ENCODE measurements around the gene REPS1.
"Not testable (repeated sequence)": the region's sequence is repeated elsewhere in the genome, so short reads cannot be mapped to it uniquely, and the experiment has no call there.

Gene REPS1

GRCh38 chr6:138999949-139000725 is 12.1 kb upstream of the REPS1 start:
- peak; percentile 40 for DNase-seq (ENCODE audit: low read depth)

- DNase-seq (ENCODE audit: low read depth), result no peak
Observed at GRCh38 chr6:138997136-138997535, 9.1 kb upstream of the REPS1 start.

- no peak for DNase-seq (ENCODE audit: low read depth)
Observed at GRCh38 chr6:138996524-138996923, 8.5 kb upstream of the REPS1 start.

GRCh38 chr6:138993410-138993809 is 5.4 kb upstream of the REPS1 start:
- DNase-seq (ENCODE audit: low read depth), result not testable (repeated sequence)

GRCh38 chr6:138992965-138993364 is 4.9 kb upstream of the REPS1 start:
- DNase-seq (ENCODE audit: low read depth), result not testable (repeated sequence)

- peak; percentile 51 for DNase-seq (ENCODE audit: low read depth)
Observed at GRCh38 chr6:138991206-138991605, 3.2 kb upstream of the REPS1 start.

GRCh38 chr6:138989098-138989983 is 1.3 kb upstream of the REPS1 start:
- DNase-seq (ENCODE audit: low read depth), result no peak

GRCh38 chr6:138988469-138988834 is 399 bp upstream of the REPS1 start:
- DNase-seq (ENCODE audit: low read depth), result no peak

GRCh38 chr6:138987080-138987642 is 892 bp downstream of the REPS1 start:
- no peak for DNase-seq (ENCODE audit: low read depth)

- DNase-seq (ENCODE audit: low read depth), result peak; percentile 65
Observed at GRCh38 chr6:138986578-138986977, 1.5 kb downstream of the REPS1 start.

GRCh38 chr6:138981416-138981815 is 6.6 kb downstream of the REPS1 start:
- DNase-seq (ENCODE audit: low read depth), result peak; percentile 86

GRCh38 chr6:138979813-138980668 is 8.0 kb downstream of the REPS1 start:
- no peak for DNase-seq (ENCODE audit: low read depth)

GRCh38 chr6:138979365-138979764 is 8.7 kb downstream of the REPS1 start:
- peak; percentile 29 for DNase-seq (ENCODE audit: low read depth)

GRCh38 chr6:138978229-138978628 is 9.8 kb downstream of the REPS1 start:
- DNase-seq (ENCODE audit: low read depth), result no peak

GRCh38 chr6:138977646-138978167 is 10.3 kb downstream of the REPS1 start:
- DNase-seq (ENCODE audit: low read depth), result no peak

GRCh38 chr6:138977242-138977641 is 10.8 kb downstream of the REPS1 start:
- no peak for DNase-seq (ENCODE audit: low read depth)

GRCh38 chr6:138975815-138976214 is 12.2 kb downstream of the REPS1 start:
- no peak for DNase-seq (ENCODE audit: low read depth)

- peak; percentile 62 for DNase-seq (ENCODE audit: low read depth)
Observed at GRCh38 chr6:138973466-138974153, 14.4 kb downstream of the REPS1 start.

GRCh38 chr6:138972226-138972665 is 15.8 kb downstream of the REPS1 start:
- peak; percentile 81 for DNase-seq (ENCODE audit: low read depth)

GRCh38 chr6:138971601-138972000 is 16.5 kb downstream of the REPS1 start:
- no peak for DNase-seq (ENCODE audit: low read depth)

GRCh38 chr6:138970856-138971425 is 17.1 kb downstream of the REPS1 start:
- peak; percentile 95 for DNase-seq (ENCODE audit: low read depth)

Measured in amniotic epithelial cell (primary cell).